ENCODE results near the gene SAMD4B. TPM values are rescaled to one million over a fixed set of nuclear protein-coding genes. Genes with fewer than 3 reads are reported as not detected.

The SAMD4B gene
- total RNA-seq, 1 experiment from 2014 or later, result 135 TPM

GRCh38 chr19:39413272-39413910 is 71.2 kb downstream of the SAMD4B start:
- peaks cover 16 to 47% (median 32%) of the 10 kb centered on the region in 3 experiments for H3K36me3 Mint-ChIP-seq (ENCODE audit: insufficient read depth in 1 of 3, low read depth in 3 of 3)
- Histone ChIP-seq H2BK5ac (ENCODE audit: insufficient read length, low read length) (no peak overlapping the region), H3K14ac (ENCODE audit: insufficient read depth, low read length) (peak overlapping the region; percentile 74), H3K18ac (ENCODE audit: insufficient read length, low read depth, low read length) (peak overlapping the region; percentile 83), H3K27me3 (ENCODE audit: insufficient read depth, low read length) (no peaks in the 10 kb centered on the region), H2BK20ac (ENCODE audit: low read depth, low read length, poor library complexity, severe bottlenecking) (no peak overlapping the region), H3K23me2 (ENCODE audit: insufficient read length, low read depth, low read length, poor library complexity, severe bottlenecking) (peaks cover 7% of the 10 kb centered on the region), H2BK15ac (ENCODE audit: low read depth, low read length) (no peak overlapping the region), H2BK120ac (ENCODE audit: low read depth, low read length, poor library complexity, severe bottlenecking) (peak overlapping the region; percentile 26), H3K4ac (ENCODE audit: low read depth, low read length) (no peak overlapping the region; the same call in 1 of the 2 replicates), H3K79me2 (ENCODE audit: insufficient read depth, low read length) (peaks cover 6% of the 10 kb centered on the region; the same call in 1 of the 2 replicates), H2AK5ac (ENCODE audit: insufficient read length, low read length) (no peak overlapping the region), H3K23ac (ENCODE audit: insufficient read length, low read depth, low read length) (no peak overlapping the region), H2BK12ac (ENCODE audit: insufficient read length, low read depth, low read length) (no peak overlapping the region), H3K27ac (ENCODE audit: insufficient read length, low read depth, low read length) (no peak overlapping the region), H2AFZ (ENCODE audit: low read length) (no peak overlapping the region), H4K5ac (ENCODE audit: insufficient read length, low read depth, low read length) (no peak overlapping the region), H3K4me1 (ENCODE audit: insufficient read depth, low read length) (peaks cover 4% of the 10 kb centered on the region; the same call in 1 of the 2 replicates), H3K4me2 (ENCODE audit: insufficient read depth, insufficient read length, low read length) (peak overlapping the region; percentile 89), H4K20me1 (ENCODE audit: control insufficient read depth, insufficient read depth, insufficient read length) (peaks cover 2% of the 10 kb centered on the region), H3T11ph (ENCODE audit: low read length) (no peak overlapping the region), H4K8ac (replicated peaks; ENCODE audit: insufficient read length, low read depth, low read length) (no peak overlapping the region), H4K91ac (ENCODE audit: insufficient read length, low read depth, low read length) (no peak overlapping the region), H3K9ac (ENCODE audit: extremely low read depth, insufficient read length, low read length) (peak overlapping the region; percentile 85), H3K9me3 (ENCODE audit: control insufficient read depth, low read depth, low read length) (no peaks in the 10 kb centered on the region), H3K56ac (ENCODE audit: insufficient read length, low read depth, low read length) (no peak overlapping the region), H3K79me1 (ENCODE audit: insufficient read depth, low read depth, low read length, poor library complexity, severe bottlenecking) (peaks cover 6% of the 10 kb centered on the region)
- H3K9me3 Mint-ChIP-seq, result no peaks in the 10 kb centered on the region; a peak in 1 of 5 replicates
- TF ChIP-seq CTCF (conservative IDR thresholded peaks at IDR 0.05), result no peak
- H3K4me3 Mint-ChIP-seq, result peak overlapping the region; percentile 96 to 97
- peaks cover 34 to 43% of the 10 kb centered on the region in 2 experiments for H3K4me1 Mint-ChIP-seq
- DNase-seq, result no peak
- peak overlapping the region; percentile 95 to 96 (median 96) for H3K27ac Mint-ChIP-seq
- no CpG with 5 or more reads among the region's 54 CpGs for WGBS (ENCODE audit: extremely low coverage, insufficient read length, low lambda C conversion rate)
- peaks cover 1% of the 10 kb centered on the region; the same call in 1 of the 2 replicates for H3K27me3 Mint-ChIP-seq (ENCODE audit: low read depth)
